Ishikawa (cell line): ENCODE results near the gene TMEM108.
A peak's percentile ranks its signal among the peaks of the same experiment; 100 is the strongest.

Experiments
- CEBPB ChIP-seq: IDR thresholded peaks from 2 replicates; pipeline ENCODE4 v1.6.1; 2012
- CREB1 ChIP-seq: IDR thresholded peaks from 2 replicates; pipeline ENCODE4 v1.6.1; 2012; ENCODE audit warnings: low read depth
- EGR1 ChIP-seq: IDR thresholded peaks from 2 replicates; pipeline ENCODE4 v1.6.1; 2012
- EP300 ChIP-seq: IDR thresholded peaks from 2 replicates; pipeline ENCODE4 v1.6.1; 2012; ENCODE audit warnings: borderline replicate concordance
- FOXM1 ChIP-seq: IDR thresholded peaks from 2 replicates; pipeline ENCODE4 v1.6.1; 2012; ENCODE audit warnings: low read depth, borderline replicate concordance
- MAX ChIP-seq: IDR thresholded peaks from 2 replicates; pipeline ENCODE4 v1.6.1; 2012
- NFIC ChIP-seq: IDR thresholded peaks from 2 replicates; pipeline ENCODE4 v1.6.1; 2012
- RAD21 ChIP-seq: IDR thresholded peaks from 2 replicates; pipeline ENCODE4 v1.6.1; 2012; ENCODE audit warnings: low read depth
- TAF1 ChIP-seq: IDR thresholded peaks from 2 replicates; pipeline ENCODE4 v1.6.1; 2012; ENCODE audit warnings: low read depth, mild to moderate bottlenecking
- TCF12 ChIP-seq: IDR thresholded peaks from 2 replicates; pipeline ENCODE4 v1.6.1; 2012; ENCODE audit warnings: low read depth
- TEAD4 ChIP-seq: IDR thresholded peaks from 2 replicates; pipeline ENCODE4 v1.6.1; 2012
- USF1 ChIP-seq: IDR thresholded peaks from 2 replicates; pipeline ENCODE4 v1.6.1; 2012
- YY1 ChIP-seq: IDR thresholded peaks from 2 replicates; pipeline ENCODE4 v1.6.1; 2012; ENCODE audit warnings: low read depth
- ZBTB7A ChIP-seq: IDR thresholded peaks from 2 replicates; pipeline ENCODE4 v1.6.1; 2012; ENCODE audit warnings: low read depth
- TF ChIP-seq, protein P1 (sequence below): IDR thresholded peaks from 2 replicates; pipeline ENCODE4 v1.6.1; 2012; ENCODE audit warnings: low read depth, mild to moderate bottlenecking

Gene TMEM108

GRCh38 chr3:133210656-133211055 lies 172.5 kb downstream of the TMEM108 start:
- TF ChIP-seq MAX (no peak), EP300 (no peak), NFIC (no peak), CREB1 (no peak), FOXM1 (no peak), CEBPB (no peak), YY1 (no peak), TCF12 (no peak), USF1 (no peak), ZBTB7A (no peak), EGR1 (no peak), TEAD4 (no peak), RAD21 (no peak), TAF1 (no peak)
- TF ChIP-seq, protein P1, sequence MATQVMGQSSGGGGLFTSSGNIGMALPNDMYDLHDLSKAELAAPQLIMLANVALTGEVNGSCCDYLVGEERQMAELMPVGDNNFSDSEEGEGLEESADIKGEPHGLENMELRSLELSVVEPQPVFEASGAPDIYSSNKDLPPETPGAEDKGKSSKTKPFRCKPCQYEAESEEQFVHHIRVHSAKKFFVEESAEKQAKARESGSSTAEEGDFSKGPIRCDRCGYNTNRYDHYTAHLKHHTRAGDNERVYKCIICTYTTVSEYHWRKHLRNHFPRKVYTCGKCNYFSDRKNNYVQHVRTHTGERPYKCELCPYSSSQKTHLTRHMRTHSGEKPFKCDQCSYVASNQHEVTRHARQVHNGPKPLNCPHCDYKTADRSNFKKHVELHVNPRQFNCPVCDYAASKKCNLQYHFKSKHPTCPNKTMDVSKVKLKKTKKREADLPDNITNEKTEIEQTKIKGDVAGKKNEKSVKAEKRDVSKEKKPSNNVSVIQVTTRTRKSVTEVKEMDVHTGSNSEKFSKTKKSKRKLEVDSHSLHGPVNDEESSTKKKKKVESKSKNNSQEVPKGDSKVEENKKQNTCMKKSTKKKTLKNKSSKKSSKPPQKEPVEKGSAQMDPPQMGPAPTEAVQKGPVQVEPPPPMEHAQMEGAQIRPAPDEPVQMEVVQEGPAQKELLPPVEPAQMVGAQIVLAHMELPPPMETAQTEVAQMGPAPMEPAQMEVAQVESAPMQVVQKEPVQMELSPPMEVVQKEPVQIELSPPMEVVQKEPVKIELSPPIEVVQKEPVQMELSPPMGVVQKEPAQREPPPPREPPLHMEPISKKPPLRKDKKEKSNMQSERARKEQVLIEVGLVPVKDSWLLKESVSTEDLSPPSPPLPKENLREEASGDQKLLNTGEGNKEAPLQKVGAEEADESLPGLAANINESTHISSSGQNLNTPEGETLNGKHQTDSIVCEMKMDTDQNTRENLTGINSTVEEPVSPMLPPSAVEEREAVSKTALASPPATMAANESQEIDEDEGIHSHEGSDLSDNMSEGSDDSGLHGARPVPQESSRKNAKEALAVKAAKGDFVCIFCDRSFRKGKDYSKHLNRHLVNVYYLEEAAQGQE = no peak

GRCh38 chr3:133211449-133211848 lies 173.3 kb downstream of the TMEM108 start:
- no peak for TF ChIP-seq RAD21
- TF ChIP-seq FOXM1 = no peak
- TF ChIP-seq TAF1 = no peak
- no peak for TF ChIP-seq TCF12
- TF ChIP-seq YY1 = no peak

GRCh38 chr3:133211856-133212255 lies 173.7 kb downstream of the TMEM108 start:
- TF ChIP-seq EGR1 (no peak), EP300 (no peak), YY1 (no peak), RAD21 (no peak), TEAD4 (no peak), NFIC (no peak), USF1 (no peak), CREB1 (no peak), ZBTB7A (no peak), CEBPB (no peak), TCF12 (no peak), TAF1 (no peak), FOXM1 (no peak), MAX (no peak)
- TF ChIP-seq, protein P1 = no peak

GRCh38 chr3:133213937-133214336 lies 175.7 kb downstream of the TMEM108 start:
- TF ChIP-seq MAX (no peak), TAF1 (no peak), TCF12 (no peak), FOXM1 (no peak), TEAD4 (no peak), YY1 (no peak), ZBTB7A (no peak), NFIC (peak; percentile 12; the same call in 1 of the 2 replicates), USF1 (no peak)

DNA sequence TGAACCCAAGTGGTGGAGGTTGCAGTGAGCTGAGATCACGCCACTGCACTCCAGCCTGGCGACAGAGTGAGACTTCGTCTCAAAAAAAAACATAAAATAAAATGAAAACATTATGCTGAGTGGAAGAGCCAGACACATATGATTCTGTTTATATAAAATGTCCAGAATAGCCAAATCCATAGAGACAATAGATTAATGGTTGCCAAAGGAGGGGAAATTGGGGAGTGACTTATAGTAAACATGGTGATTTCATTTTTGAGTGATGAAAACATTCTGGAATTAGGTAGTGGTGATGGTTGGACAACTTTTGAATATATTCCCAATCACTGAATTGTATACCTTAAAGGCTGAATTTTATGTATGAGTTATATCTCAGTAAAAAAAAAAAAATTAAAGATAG lies 189.6 kb downstream of the TMEM108 start:
- TF ChIP-seq ZBTB7A = no peak
- TF ChIP-seq RAD21 = no peak
- TF ChIP-seq NFIC = no peak
- TF ChIP-seq FOXM1 = no peak
- no peak for TF ChIP-seq CREB1
- no peak for TF ChIP-seq USF1
- TF ChIP-seq YY1 = no peak
- no peak for TF ChIP-seq EGR1
- no peak for TF ChIP-seq TEAD4
- TF ChIP-seq, protein P1 = no peak
- TF ChIP-seq CEBPB = no peak
- TF ChIP-seq MAX = no peak
- no peak for TF ChIP-seq EP300
- no peak for TF ChIP-seq TAF1
- no peak for TF ChIP-seq TCF12
